Right kidney (tissue), 1 donor: Measurements from ENCODE around the gene ABCA10.

Experiments used
- DNase-seq: peaks from one replicate; pipeline ENCODE4 v3.0.0-alpha.2; 2016

Gene ABCA10

GRCh38 chr17:69166957-69167356, 61.7 kb downstream of the ABCA10 start:
- no peak for DNase-seq

GRCh38 chr17:69164206-69164605, 64.4 kb downstream of the ABCA10 start:
- DNase-seq = no peak

- no peak for DNase-seq
These were observed 69.2 kb downstream of the ABCA10 start for GRCh38 chr17:69159418-69159817.

- DNase-seq = no peak
These were observed 74.4 kb downstream of the ABCA10 start for GRCh38 chr17:69154267-69154666.

- no peak for DNase-seq
These were observed 78.3 kb downstream of the ABCA10 start for GRCh38 chr17:69150333-69150732.

- no peak for DNase-seq
These were observed 81.2 kb downstream of the ABCA10 start for GRCh38 chr17:69147460-69147859.

GRCh38 chr17:69144331-69145255, 84.0 kb downstream of the ABCA10 start:
- DNase-seq = no peak

- no peak for DNase-seq
These were observed 84.9 kb downstream of the ABCA10 start for GRCh38 chr17:69143683-69144231.

GRCh38 chr17:69143151-69143550, 85.5 kb downstream of the ABCA10 start:
- no peak for DNase-seq

GRCh38 chr17:69142175-69142802, 86.3 kb downstream of the ABCA10 start:
- no peak for DNase-seq

- peak; percentile 9 for DNase-seq
These were observed 87.0 kb downstream of the ABCA10 start, which contains the start of gene ABCA6 for GRCh38 chr17:69141431-69142174. Gene ABCA6, minus strand, starts transcription at chr17:69141895. Its CDS starts 1,192 bp downstream, at chr17:69140703.

GRCh38 chr17:69134112-69134511, 94.5 kb downstream of the ABCA10 start:
- DNase-seq = no peak

GRCh38 chr17:69130627-69131296, 97.9 kb downstream of the ABCA10 start:
- no peak for DNase-seq

GRCh38 chr17:69123626-69124025, 105.0 kb downstream of the ABCA10 start:
- no peak for DNase-seq

GRCh38 chr17:69122065-69122464, 106.6 kb downstream of the ABCA10 start:
- no peak for DNase-seq

GRCh38 chr17:69117855-69118784, 110.5 kb downstream of the ABCA10 start:
- no peak for DNase-seq

- no peak for DNase-seq
These were observed 116.8 kb downstream of the ABCA10 start for GRCh38 chr17:69111794-69112193.

- DNase-seq = no peak
These were observed 122.5 kb downstream of the ABCA10 start for GRCh38 chr17:69105907-69106730.

- DNase-seq = no peak
These were observed 124.9 kb downstream of the ABCA10 start for GRCh38 chr17:69103557-69104233.
